IPS-NIHi7 (cell line): ENCODE data around the gene MED13L.
"Not testable (repeated sequence)": the region's sequence is repeated elsewhere in the genome, so short reads cannot be mapped to it uniquely, and the experiment has no call there.

Source experiments
- DNase-seq: peaks from one replicate; pipeline ENCODE4 v3.0.0; 2012; ENCODE audit warnings: mixed read lengths; ENCODE audit errors: extremely low spot score

Gene MED13L

GRCh38 chr12:116055895-116056607, 221.4 kb downstream of the MED13L start:
- DNase-seq, result no peak

DNA sequence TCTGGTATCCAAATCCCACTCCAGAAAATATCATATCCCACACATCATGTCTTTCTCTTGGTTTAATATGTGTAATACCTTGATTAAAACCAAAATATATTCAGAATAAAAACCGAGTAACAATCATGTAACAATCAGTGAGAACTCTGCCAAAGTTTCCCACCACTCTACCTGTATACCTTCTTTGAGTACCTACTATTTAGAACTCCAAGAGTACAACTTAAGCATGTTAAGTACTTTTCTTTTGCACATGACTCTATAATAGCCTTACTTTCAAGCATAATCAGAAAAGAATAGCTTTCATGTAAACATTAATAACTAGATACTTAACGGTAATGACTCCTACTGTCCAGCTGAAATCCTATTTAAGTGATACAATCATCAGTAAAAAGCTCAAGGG, 223.2 kb downstream of the MED13L start:
- no peak for DNase-seq

DNA sequence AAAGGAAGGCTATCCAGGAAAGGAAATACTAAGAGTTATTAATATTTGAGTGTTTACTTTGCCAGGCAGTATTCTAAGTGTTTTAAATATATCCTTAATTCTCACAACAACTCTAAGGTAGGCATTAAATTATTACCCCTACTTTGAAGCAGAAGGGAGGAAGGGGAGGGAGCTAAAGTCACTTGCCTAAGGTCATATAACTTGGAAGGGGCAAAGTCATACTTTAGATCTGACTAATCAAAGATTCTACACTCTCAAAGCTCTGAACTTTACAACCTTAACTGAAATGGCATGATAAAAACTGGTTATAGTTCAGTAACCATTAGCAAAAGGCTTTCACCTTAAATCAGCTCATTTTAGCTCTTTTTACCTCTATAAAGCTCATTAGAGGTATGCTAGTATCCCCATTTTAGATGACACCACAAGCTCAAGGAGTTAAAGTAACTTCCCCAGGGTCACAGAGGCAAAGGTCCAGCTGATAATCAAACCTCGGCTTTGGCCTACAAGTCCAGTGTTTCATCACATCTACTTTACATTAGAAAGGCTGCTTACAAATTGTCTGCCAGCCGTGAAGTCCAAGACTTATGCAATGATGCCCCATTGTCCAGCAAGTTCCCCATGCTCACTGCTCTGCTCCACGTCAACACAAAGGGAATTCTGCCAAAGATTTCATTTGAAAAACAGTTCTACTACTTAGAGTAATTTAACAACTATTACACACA, 223.9 kb downstream of the MED13L start:
- DNase-seq, result no peak

DNA sequence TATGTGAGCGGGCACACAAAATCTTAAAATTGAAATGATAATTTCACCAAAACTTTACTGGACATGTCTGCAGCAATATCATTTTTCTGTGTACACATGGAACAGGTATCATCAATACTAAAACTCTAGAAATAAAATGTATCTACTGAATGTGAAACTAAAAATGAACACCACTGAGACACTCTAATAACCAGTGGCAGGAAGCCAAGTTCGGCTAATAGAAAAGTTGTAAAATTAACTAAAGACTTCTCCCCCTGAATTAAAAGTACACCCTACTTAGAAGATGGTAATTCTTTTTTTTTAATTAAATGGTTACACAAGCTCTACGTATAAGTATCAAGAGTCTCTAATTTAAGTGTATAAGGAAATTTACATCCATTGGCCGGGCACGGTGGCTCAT, 227.2 kb downstream of the MED13L start:
- DNase-seq, result no peak

GRCh38 chr12:116048879-116049278, 228.6 kb downstream of the MED13L start:
- no peak for DNase-seq

DNA sequence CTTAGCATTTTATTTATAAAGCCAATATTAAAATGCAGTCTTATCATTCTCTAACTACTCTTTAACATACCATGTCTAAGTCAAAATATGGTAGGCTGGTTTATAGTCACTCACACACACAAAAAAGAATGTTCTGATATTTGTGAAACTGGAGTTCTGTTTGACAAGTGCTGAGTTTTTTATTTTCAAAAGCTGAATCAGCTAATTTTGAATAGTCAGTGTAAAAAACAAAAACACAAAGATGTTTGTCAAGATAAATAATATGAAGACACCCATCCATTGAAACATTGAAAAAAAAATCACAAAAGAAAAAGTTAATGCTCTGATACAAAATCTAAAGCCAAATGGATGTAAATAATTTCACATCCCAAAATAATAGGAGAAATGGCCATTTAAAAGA, 231.5 kb downstream of the MED13L start:
- DNase-seq, result no peak

DNA sequence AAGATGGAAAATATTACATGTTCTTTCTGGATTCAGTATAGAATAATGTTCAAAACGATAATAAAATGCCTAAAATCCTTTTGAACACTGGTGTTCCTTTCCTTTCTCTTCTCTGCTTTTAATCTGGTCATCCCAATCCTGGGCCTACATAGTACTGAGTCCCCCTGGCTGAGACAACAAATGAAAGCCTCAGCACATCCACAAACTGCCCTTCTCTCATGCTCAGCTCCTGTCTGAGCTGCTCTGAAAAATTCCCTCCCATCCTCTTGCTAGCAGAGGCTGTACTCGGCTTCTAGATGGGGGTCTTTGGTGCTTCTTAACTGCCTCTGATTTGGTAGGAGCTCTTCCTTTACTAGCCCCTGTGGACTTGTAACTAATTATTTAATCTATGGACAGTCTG, 232.3 kb downstream of the MED13L start:
- DNase-seq, result no peak

DNA sequence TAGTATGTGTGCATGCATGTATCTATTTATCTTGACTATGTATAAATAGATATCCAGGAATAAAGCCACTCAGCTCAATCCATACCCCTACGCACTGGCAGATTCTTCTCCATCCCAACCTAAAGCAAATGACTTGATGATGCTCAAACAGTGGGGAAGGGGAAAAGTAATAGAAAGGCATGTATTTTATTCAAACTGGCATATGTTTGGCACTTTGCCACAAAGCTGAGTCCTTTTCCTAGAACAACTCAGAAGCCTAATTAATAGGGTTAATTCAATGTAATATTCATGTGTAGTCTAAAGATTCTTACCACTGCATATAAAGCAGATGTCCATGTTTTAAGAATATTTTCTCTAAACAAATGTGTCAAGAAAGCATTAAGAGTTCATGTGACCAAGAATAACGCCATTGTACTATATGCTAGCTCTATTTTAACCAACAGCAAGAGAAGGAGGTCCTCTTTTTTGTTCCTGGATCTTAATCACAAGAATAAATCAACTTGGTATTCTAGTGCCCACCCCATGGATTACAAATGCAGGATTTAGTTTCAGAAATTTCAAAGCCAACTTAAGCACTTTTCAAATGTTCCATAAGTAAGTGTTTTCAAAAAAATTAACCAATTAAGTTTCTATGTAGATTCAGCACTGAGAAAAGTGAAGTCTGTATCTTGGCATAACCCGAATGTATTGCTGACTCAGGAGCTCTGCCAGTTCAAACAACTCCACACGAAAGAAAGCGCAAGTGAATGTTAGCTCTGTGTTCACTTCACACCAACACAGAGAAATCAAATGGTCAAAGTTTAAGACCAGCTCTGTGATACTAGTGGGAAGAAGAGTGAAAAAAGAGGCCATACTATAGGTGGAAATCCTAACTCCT, 233.6 kb downstream of the MED13L start:
- no peak for DNase-seq

GRCh38 chr12:116040402-116040801, 237.1 kb downstream of the MED13L start:
- DNase-seq, result no peak

GRCh38 chr12:116039081-116039480, 238.4 kb downstream of the MED13L start:
- no peak for DNase-seq

- no peak for DNase-seq
These were observed 239.3 kb downstream of the MED13L start for GRCh38 chr12:116037941-116038837.

DNA sequence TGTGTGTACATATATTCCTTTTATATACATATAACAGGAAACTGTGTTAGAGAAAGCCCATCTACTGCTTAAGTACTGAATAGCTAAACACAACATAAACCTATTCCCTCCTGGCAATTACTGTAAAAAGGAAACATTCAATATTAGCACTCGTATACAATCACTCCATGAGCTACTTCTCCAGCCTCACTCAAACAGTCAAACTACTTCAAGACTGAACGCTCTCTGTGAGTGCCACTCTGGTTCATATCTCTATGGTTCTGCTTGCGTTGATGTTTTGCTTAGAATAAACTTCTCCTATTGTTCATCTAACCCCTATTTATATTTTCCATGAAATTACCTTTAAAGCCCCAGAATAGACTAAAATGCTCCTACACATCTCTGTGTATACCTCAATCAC, 243.7 kb downstream of the MED13L start:
- DNase-seq, result no peak

DNA sequence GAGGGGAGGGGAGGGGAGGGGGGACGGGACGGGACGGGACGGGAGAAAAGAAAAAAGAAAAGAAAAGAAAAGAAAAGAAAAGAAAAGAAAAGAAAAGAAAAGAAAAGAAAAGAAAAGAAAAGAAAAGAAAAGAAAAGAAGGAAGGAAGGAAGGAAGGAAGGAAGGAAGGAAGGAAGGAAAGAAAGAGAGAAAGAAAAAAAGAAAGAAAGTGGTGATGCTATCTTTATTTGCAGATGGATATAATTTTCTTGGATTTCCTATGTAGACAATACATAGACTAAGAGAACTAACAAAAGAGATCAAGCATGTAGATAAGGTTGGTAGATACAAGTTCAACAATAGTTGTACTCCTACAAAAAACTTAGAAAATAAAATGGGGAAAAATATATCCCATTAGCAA, 245.9 kb downstream of the MED13L start:
- not testable (repeated sequence) for DNase-seq

- DNase-seq, result no peak
These were observed 248.9 kb downstream of the MED13L start for GRCh38 chr12:116028619-116029018.

DNA sequence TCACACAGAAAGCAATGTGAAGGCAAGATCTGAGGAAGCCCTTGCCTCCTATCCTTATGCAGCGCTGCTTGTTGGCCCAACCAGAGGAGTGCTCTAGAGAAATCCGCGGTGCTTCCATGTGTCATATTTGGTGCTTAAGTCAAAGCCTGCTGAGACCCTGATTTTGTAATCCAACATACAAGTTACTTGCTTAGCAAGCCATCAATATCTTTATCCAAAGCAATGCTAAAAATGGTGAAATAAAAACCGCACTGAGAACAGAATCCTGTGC, 250.0 kb downstream of the MED13L start:
- no peak for DNase-seq

GRCh38 chr12:116026768-116027550, 250.5 kb downstream of the MED13L start:
- DNase-seq, result no peak

DNA sequence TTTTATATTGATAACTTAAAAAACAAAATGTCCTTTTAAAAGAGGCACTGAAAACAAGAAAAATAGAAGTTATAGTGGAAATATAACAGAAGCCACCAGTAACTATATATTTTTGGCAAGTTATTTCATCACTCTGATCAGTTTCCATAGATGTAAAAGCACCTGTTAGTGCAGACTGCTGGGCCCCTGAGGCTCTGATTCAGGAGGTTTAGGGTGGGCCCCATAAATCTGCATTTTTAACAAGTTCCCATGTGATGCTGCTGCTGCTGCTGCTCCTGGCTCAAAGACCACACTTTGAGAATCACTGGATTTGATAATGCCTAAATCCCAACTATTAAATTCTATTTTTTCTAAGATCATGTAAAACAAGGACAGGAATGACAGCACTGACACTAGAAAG, 251.1 kb downstream of the MED13L start:
- no peak for DNase-seq

GRCh38 chr12:116024769-116025168, 252.7 kb downstream of the MED13L start:
- DNase-seq, result no peak

- no peak for DNase-seq
These were observed 258.1 kb downstream of the MED13L start for GRCh38 chr12:116019415-116019814.

GRCh38 chr12:116018282-116018681, 259.2 kb downstream of the MED13L start:
- DNase-seq, result no peak

DNA sequence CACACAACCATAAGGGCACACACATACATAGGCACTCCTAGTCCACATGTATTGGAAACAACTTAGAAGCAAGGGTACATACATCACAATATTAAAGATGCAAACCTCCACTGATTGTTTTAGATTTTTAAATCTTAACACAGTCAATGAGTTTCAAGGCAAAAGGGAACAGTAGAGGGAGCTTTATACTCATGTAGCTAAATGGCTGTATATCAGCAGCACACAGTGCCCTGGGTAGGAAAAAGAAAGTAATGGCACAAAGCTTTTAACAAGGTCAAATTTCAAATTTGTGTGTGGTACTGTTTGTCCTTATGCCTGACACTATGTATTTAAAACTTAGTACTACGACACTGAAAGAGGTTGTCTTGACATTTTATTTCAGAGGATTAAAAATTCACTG, 262.0 kb downstream of the MED13L start:
- peak; percentile 17 for DNase-seq
